IMR-90 (cell line): ENCODE measurements around the gene SASH1. TPM values are rescaled to one million over a fixed set of nuclear protein-coding genes. Genes with fewer than 3 reads are reported as not detected.

Source experiments
- ATAC-seq: fragments of 200-7000 bp; cut with Tn5 transposase; 2 replicates; pipeline ENCODE4 v1.9.1; 2020; ENCODE audit warnings: low read depth, mild to moderate bottlenecking, moderate library complexity
- BruUV-seq: library from RNA; stranded (reverse); fragments of 400-500 nt; replicated peaks from 2 replicates; lab custom pipeline; 2021; lab: Mats Ljungman, UMichigan
- CTCF ChIA-PET: fragments of 300-600 bp; formaldehyde crosslinking; extraction: SDS; loops from one replicate; lab custom pipeline; 2021; ENCODE audit warnings: antibody characterized with exemption; lab: Yijun Ruan, JAX
- POLR2A ChIA-PET: fragments of 300-600 bp; sonication (Branson Sonifier 250); formaldehyde crosslinking; loops from one replicate; lab custom pipeline; 2022; ENCODE audit warnings: antibody characterized with exemption; ENCODE audit not compliant: unreplicated experiment; lab: Charles Lee
- DNase-seq: peaks from one replicate; pipeline ENCODE4 v3.0.0; 2013
- H2AFZ ChIP-seq: replicated peaks from 2 replicates; pipeline ENCODE3; 2013; ENCODE audit warnings: low read length, mild to moderate bottlenecking; ENCODE audit not compliant: poor library complexity
- H2AK5ac ChIP-seq: 2 replicates; pipeline ENCODE4 v1.6.1; 2013; ENCODE audit warnings: low read depth, low read length, inconsistent platforms
- H2AK9ac ChIP-seq: replicated peaks from 2 replicates; pipeline ENCODE3; 2013; ENCODE audit warnings: mild to moderate bottlenecking, low read depth, low read length, moderate library complexity; ENCODE audit not compliant: poor library complexity
- H2BK120ac ChIP-seq: 2 replicates; pipeline ENCODE4 v1.6.1; 2013; ENCODE audit warnings: low read depth, low read length, inconsistent platforms
- H2BK15ac ChIP-seq: 3 replicates; pipeline ENCODE4 v1.6.1; 2013; ENCODE audit warnings: low read depth, low read length, inconsistent platforms
- H2BK20ac ChIP-seq: 2 replicates; pipeline ENCODE4 v1.6.1; 2013; ENCODE audit warnings: low read depth, mild to moderate bottlenecking, inconsistent platforms, low read length, moderate library complexity
- H2BK5ac ChIP-seq: 2 replicates; pipeline ENCODE4 v1.6.1; 2013; ENCODE audit warnings: mild to moderate bottlenecking, low read depth, low read length, inconsistent platforms; ENCODE audit not compliant: poor library complexity, severe bottlenecking
- H3K14ac ChIP-seq: replicated peaks from 2 replicates; pipeline ENCODE4 v1.6.1; 2013; ENCODE audit warnings: low read depth, low read length, inconsistent platforms
- H3K18ac ChIP-seq: 2 replicates; pipeline ENCODE4 v1.6.1; 2013; ENCODE audit warnings: low read depth, low read length, control low read depth
- H3K23ac ChIP-seq: 2 replicates; pipeline ENCODE4 v1.6.1; 2013; ENCODE audit warnings: low read depth, low read length, inconsistent platforms
- H3K27ac ChIP-seq: 2 replicates; pipeline ENCODE4 v1.5.1; 2013; ENCODE audit warnings: mild to moderate bottlenecking, control low read depth, low read length; ENCODE audit not compliant: insufficient read depth
- H3K27me3 ChIP-seq: 2 replicates; pipeline ENCODE4 v1.6.1; 2013; ENCODE audit warnings: low read length; ENCODE audit not compliant: control insufficient read depth, insufficient read depth
- H3K36me3 ChIP-seq: 2 replicates; pipeline ENCODE4 v1.6.1; 2013; ENCODE audit warnings: low read length, mixed read lengths; ENCODE audit not compliant: control insufficient read depth, insufficient read depth
- H3K4ac ChIP-seq: 2 replicates; pipeline ENCODE4 v1.6.1; 2013; ENCODE audit warnings: low read depth, low read length, inconsistent platforms
- H3K4me1 ChIP-seq: 2 replicates; pipeline ENCODE4 v1.6.1; 2013; ENCODE audit warnings: low read length, mixed read lengths; ENCODE audit not compliant: control insufficient read depth, insufficient read depth
- H3K4me2 ChIP-seq: 2 replicates; pipeline ENCODE4 v1.6.1; 2013; ENCODE audit warnings: low read depth, mild to moderate bottlenecking, control low read depth, low read length, moderate library complexity
- H3K4me3 ChIP-seq: 2 replicates; pipeline ENCODE4 v1.5.1; 2013; ENCODE audit warnings: low read depth, mild to moderate bottlenecking, control low read depth, low read length, moderate library complexity; ENCODE audit not compliant: insufficient read depth
- H3K56ac ChIP-seq: 2 replicates; pipeline ENCODE4 v1.6.1; 2013; ENCODE audit warnings: low read length, inconsistent platforms; ENCODE audit not compliant: insufficient read depth; ENCODE audit errors: extremely low read depth
- H3K79me1 ChIP-seq, 2 experiments: 2 replicates each; pipeline ENCODE4 v1.6.1; 2013; ENCODE audit warnings: low read length in 2 of 2, inconsistent platforms in 1 of 2, low read depth in 1 of 2
- H3K9ac ChIP-seq: 2 replicates; pipeline ENCODE4 v1.6.1; 2013; ENCODE audit warnings: low read depth, low read length, control low read depth
- H3K9me1 ChIP-seq: 2 replicates; pipeline ENCODE4 v1.6.1; 2013; ENCODE audit warnings: low read length, inconsistent platforms; ENCODE audit not compliant: insufficient read depth
- H3K9me3 ChIP-seq: 2 replicates; pipeline ENCODE4 v1.6.1; 2013; ENCODE audit warnings: low read length; ENCODE audit not compliant: control insufficient read depth, insufficient read depth
- H4K20me1 ChIP-seq: 2 replicates; pipeline ENCODE4 v1.6.1; 2013; ENCODE audit warnings: low read length, inconsistent platforms; ENCODE audit not compliant: insufficient read depth
- H4K5ac ChIP-seq: 2 replicates; pipeline ENCODE4 v1.6.1; 2013; ENCODE audit warnings: mild to moderate bottlenecking, low read depth, low read length, control low read depth
- H4K8ac ChIP-seq, 2 experiments: 2 replicates each; pipeline ENCODE4 v1.6.1; 2013; ENCODE audit warnings: low read depth in 2 of 2, low read length in 2 of 2, control low read depth in 1 of 2, inconsistent platforms in 1 of 2
- H4K91ac ChIP-seq: 2 replicates; pipeline ENCODE4 v1.6.1; 2013; ENCODE audit warnings: low read depth, low read length, inconsistent platforms; ENCODE audit not compliant: insufficient read depth
- CHD1 ChIP-seq: IDR thresholded peaks from 2 replicates; pipeline ENCODE4 v1.6.1; 2012; ENCODE audit warnings: low read depth, low read length, improper control_type of control experiment
- FOS ChIP-seq: fragments of 150-350 bp; IDR thresholded peaks from 2 replicates; pipeline ENCODE4 v1.6.1; 2016; ENCODE audit warnings: low read depth, low read length
- MAFK ChIP-seq: IDR thresholded peaks from 2 replicates; pipeline ENCODE4 v1.6.1; 2012; ENCODE audit warnings: low read depth, low read length, improper control_type of control experiment
- MAZ ChIP-seq: IDR thresholded peaks from 2 replicates; pipeline ENCODE4 v1.6.1; 2012; ENCODE audit warnings: low read depth, mild to moderate bottlenecking, low read length, improper control_type of control experiment, moderate library complexity, borderline replicate concordance
- MXI1 ChIP-seq: IDR thresholded peaks from 2 replicates; pipeline ENCODE4 v1.6.1; 2012; ENCODE audit warnings: low read depth, mild to moderate bottlenecking, low read length, moderate library complexity, borderline replicate concordance
- NFE2L2 ChIP-seq: fragments of 150-350 bp; IDR thresholded peaks from 2 replicates; pipeline ENCODE4 v1.6.1; 2016; ENCODE audit warnings: low read depth, mild to moderate bottlenecking, low read length
- RCOR1 ChIP-seq: IDR thresholded peaks from 2 replicates; pipeline ENCODE4 v1.6.1; 2012; ENCODE audit warnings: mild to moderate bottlenecking, low read length, improper control_type of control experiment; ENCODE audit not compliant: insufficient replicate concordance
- SMC3 ChIP-seq: fragments of 150-350 bp; IDR thresholded peaks from 2 replicates; pipeline ENCODE4 v1.6.1; 2016; ENCODE audit warnings: low read depth, mild to moderate bottlenecking, antibody characterized with exemption, low read length, moderate library complexity
- WGBS, 2 experiments: methylation state at CpG; one replicate each; pipeline versions ENCODE4 v1.1.5 to v1.1.7; 2013; ENCODE audit warnings: missing lambda C conversion rate in 2 of 2; ENCODE audit not compliant: insufficient read length in 1 of 2; ENCODE audit errors: extremely low coverage in 2 of 2; 5-methylcytosine and 5-hydroxymethylcytosine counted together
- dilution Hi-C: fragments of 300-500 bp; cut with HindIII; formaldehyde crosslinking; loops from one replicate; pipeline ENCODE4 v1.14.3; 2018; ENCODE audit warnings: low sequenced_read_pairs; ENCODE audit not compliant: unreplicated experiment
- in situ Hi-C: fragments of 300-500 bp; cut with MboI; formaldehyde crosslinking; loops from 3 replicates; pipeline ENCODE4 v1.14.3; 2019; ENCODE audit warnings: low sequenced_read_pairs, inconsistent platforms, mixed read lengths
- intact Hi-C: fragments of 100-400 bp; cut with micrococcal nuclease; formaldehyde crosslinking; loops from 2 replicates; pipeline ENCODE4 v1.10.0; 2022
- polyA plus RNA-seq, 3 experiments: library from polyadenylated mRNA; depleted of rRNA; stranded (reverse); fragments of >200 nt; gene quantifications; 2 replicates each; pipeline ENCODE4 v1.2.3, GENCODE V29; 2012; ENCODE audit warnings: low replicate concordance in 1 of 3
- total RNA-seq: library from RNA; depleted of rRNA; stranded (reverse); fragments of >200 nt; gene quantifications from 2 replicates; pipeline ENCODE4 v1.2.3, GENCODE V29; 2012
- TF ChIP-seq, protein P1 (sequence below): fragments of 150-350 bp; IDR thresholded peaks from 2 replicates; pipeline ENCODE4 v1.6.1; 2017; ENCODE audit warnings: mild to moderate bottlenecking, antibody characterized with exemption, low read length, low read depth

Gene SASH1
- total and polyA plus RNA-seq, 2 of the 4 experiments (the other 2 are of a cell fraction), result 11.6 to 16.5 TPM

DNA sequence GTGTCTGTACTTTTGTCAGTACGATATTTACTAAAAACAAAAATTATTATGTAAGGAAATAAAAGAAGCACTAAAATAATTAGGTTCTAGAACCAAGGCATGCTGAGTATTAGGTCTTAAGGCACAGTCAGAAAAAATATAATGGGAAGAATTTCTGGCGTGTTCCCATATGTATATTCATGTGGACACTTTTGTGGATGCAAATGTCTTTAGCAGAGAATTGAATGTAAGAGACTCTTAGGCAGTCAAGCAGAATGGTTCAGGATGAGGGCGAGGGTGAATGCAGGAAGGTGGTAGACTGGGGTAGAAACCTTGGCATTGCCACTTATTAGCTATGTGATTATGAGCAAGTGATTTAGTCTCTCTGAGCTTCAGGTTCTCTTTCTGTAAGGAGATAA lies 71.5 kb downstream of the SASH1 start:
- ChIA-PET POLR2A (interaction anchor here (0.5 kb wide), 1 partner anchor 15 kb away, joined by 8 read pairs; no protein-coding TSS in a partner anchor), CTCF (interaction anchor here (0.6 to 1.1 kb wide), 2 partner anchors 21 to 49 kb away, joined by 3 read pairs; no protein-coding TSS in a partner anchor)
- no peaks in the 10 kb centered on the region; the same call in 1 of the 2 replicates for H4K20me1 ChIP-seq
- intact Hi-C loops, result no loop called here
- TF ChIP-seq MXI1, result no peak
- no peak for TF ChIP-seq MAZ
- no peak for TF ChIP-seq NFE2L2
- TF ChIP-seq, protein P1, sequence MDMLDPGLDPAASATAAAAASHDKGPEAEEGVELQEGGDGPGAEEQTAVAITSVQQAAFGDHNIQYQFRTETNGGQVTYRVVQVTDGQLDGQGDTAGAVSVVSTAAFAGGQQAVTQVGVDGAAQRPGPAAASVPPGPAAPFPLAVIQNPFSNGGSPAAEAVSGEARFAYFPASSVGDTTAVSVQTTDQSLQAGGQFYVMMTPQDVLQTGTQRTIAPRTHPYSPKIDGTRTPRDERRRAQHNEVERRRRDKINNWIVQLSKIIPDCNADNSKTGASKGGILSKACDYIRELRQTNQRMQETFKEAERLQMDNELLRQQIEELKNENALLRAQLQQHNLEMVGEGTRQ, result no peak
- no peak for TF ChIP-seq MAFK
- no peak for TF ChIP-seq CHD1
- TF ChIP-seq RCOR1, result no peak
- TF ChIP-seq SMC3, result no peak
- no peak for TF ChIP-seq FOS
- no peak overlapping the region for H3K56ac ChIP-seq
- dilution Hi-C loops, result no loop called here
- no peak overlapping the region for H2AFZ ChIP-seq
- H4K91ac ChIP-seq, result no peak overlapping the region
- H3K14ac ChIP-seq, result no peak overlapping the region; the same call in 1 of the 2 replicates
- H3K4me2 ChIP-seq, result no peak overlapping the region
- peak overlapping the region; percentile 21 for H2BK5ac ChIP-seq
- peaks cover 9% of the 10 kb centered on the region for H3K4me1 ChIP-seq
- H3K27me3 ChIP-seq, result no peaks in the 10 kb centered on the region
- in situ Hi-C loops, result no loop called here
- 100% methylated on average over 1 of the region's 3 CpGs; no CpG with 5 or more reads in 1 of the 2 experiments for WGBS, 2 experiments
- no peak overlapping the region for H3K27ac ChIP-seq
- no peak overlapping the region for H4K8ac ChIP-seq
- H4K5ac ChIP-seq, result peak overlapping the region; percentile 77; the same call in 1 of the 2 replicates
- no peaks in the 10 kb centered on the region for H3K9me3 ChIP-seq
- no peak overlapping the region for H3K4me3 ChIP-seq
- H2AK9ac ChIP-seq, result no peak overlapping the region
- H3K79me1 ChIP-seq, result peaks cover 38 to 69% of the 10 kb centered on the region in 2 experiments
- H2AK5ac ChIP-seq, result peak overlapping the region; percentile 69
- no peak overlapping the region for H3K9ac ChIP-seq
- peak overlapping the region; percentile 32; the same call in 1 of the 2 replicates for H2BK20ac ChIP-seq
- H3K23ac ChIP-seq, result peak overlapping the region; percentile 17; the same call in 1 of the 2 replicates
- peak overlapping the region; percentile 20; the same call in 1 of the 3 replicates for H2BK15ac ChIP-seq
- peak overlapping the region; percentile 30; the same call in 1 of the 2 replicates for H3K4ac ChIP-seq
- H3K9me1 ChIP-seq, result peaks cover 11% of the 10 kb centered on the region; the same call in 1 of the 2 replicates
- peak overlapping the region; percentile 37; the same call in 1 of the 2 replicates for H2BK120ac ChIP-seq
- BruUV-seq, result no TSS peak
- ATAC-seq, result no peak
- H3K36me3 ChIP-seq, result no peaks in the 10 kb centered on the region
- peak overlapping the region; percentile 68; the same call in 1 of the 2 replicates for H3K18ac ChIP-seq
- DNase-seq, result no peak
